Activated B cell treated with CpG ODN at 0.5 μM for 24 hours (primary cell): ENCODE measurements around the gene CDK6. TPM values are rescaled to one million over a fixed set of nuclear protein-coding genes. Genes with fewer than 3 reads are reported as not detected.

ENCODE experiments used
- ATAC-seq: fragments of 200-7000 bp; cut with Tn5 transposase; one replicate; pipeline ENCODE4 v1.10.0; 2021; ENCODE audit warnings: low read depth, mild to moderate bottlenecking, moderate library complexity
- CTCF ChIA-PET: fragments of 350-600 bp; sonication (Branson Sonifier 250); formaldehyde crosslinking; loops from one replicate; lab custom pipeline; 2021; ENCODE audit warnings: antibody characterized with exemption; lab: Charles Lee
- POLR2A ChIA-PET: fragments of 350-600 bp; sonication (Branson Sonifier 250); formaldehyde crosslinking; loops from one replicate; lab custom pipeline; 2021; ENCODE audit warnings: antibody characterized with exemption; lab: Charles Lee
- DNase-seq: peaks from one replicate; pipeline ENCODE4 v3.0.0; 2022
- H3K27ac Mint-ChIP-seq: one replicate; pipeline ENCODE4 v1.8.0; 2020; ENCODE audit warnings: mixed read lengths
- H3K27me3 Mint-ChIP-seq: one replicate; pipeline ENCODE4 v1.8.0; 2021; ENCODE audit warnings: mixed read lengths
- H3K36me3 Mint-ChIP-seq: one replicate; pipeline ENCODE4 v1.8.0; 2021; ENCODE audit warnings: low read depth, mixed read lengths
- H3K4me1 Mint-ChIP-seq: one replicate; pipeline ENCODE4 v1.8.0; 2021; ENCODE audit warnings: mixed read lengths
- H3K4me3 Mint-ChIP-seq: one replicate; pipeline ENCODE4 v1.8.0; 2020; ENCODE audit warnings: mild to moderate bottlenecking, mixed read lengths
- H3K9me3 Mint-ChIP-seq: one replicate; pipeline ENCODE4 v1.8.0; 2020; ENCODE audit warnings: mixed read lengths
- CTCF ChIP-seq: fragments of 200-600 bp; IDR thresholded peaks from one replicate; pipeline ENCODE4 v1.8.0; 2022; ENCODE audit warnings: antibody characterized with exemption, mild to moderate bottlenecking
- intact Hi-C: fragments of 100-400 bp; cut with micrococcal nuclease; formaldehyde crosslinking; loops from one replicate; pipeline ENCODE4 v1.15.1; 2024
- total RNA-seq: library from RNA; stranded (reverse); gene quantifications from 2 replicates; pipeline ENCODE4 v1.2.3, GENCODE V29; 2022

Gene CDK6
- total RNA-seq, 1 donor from 2014 or later, result 30.5 TPM

- no peak for DNase-seq
- H3K9me3 Mint-ChIP-seq, result no peaks in the 10 kb centered on the region
- H3K4me3 Mint-ChIP-seq, result no peak overlapping the region
- CTCF ChIA-PET, result no interaction called here
- no peak overlapping the region for H3K27ac Mint-ChIP-seq
- no peaks in the 10 kb centered on the region for H3K27me3 Mint-ChIP-seq
- POLR2A ChIA-PET, result no interaction called here
- H3K36me3 Mint-ChIP-seq, result peaks cover 5% of the 10 kb centered on the region
- no peak for ATAC-seq
- intact Hi-C loops, result no loop called here
- H3K4me1 Mint-ChIP-seq, result no peaks in the 10 kb centered on the region
- TF ChIP-seq CTCF, result no peak
Measured at GRCh38 chr7:92709912-92710311, 126.5 kb downstream of the CDK6 start.

GRCh38 chr7:92709150-92709549 lies 127.2 kb downstream of the CDK6 start:
- CTCF ChIA-PET, result no interaction called here
- Mint-ChIP-seq H3K9me3 (no peaks in the 10 kb centered on the region), H3K4me1 (no peaks in the 10 kb centered on the region), H3K27me3 (no peaks in the 10 kb centered on the region), H3K36me3 (peaks cover 6% of the 10 kb centered on the region), H3K27ac (no peak overlapping the region), H3K4me3 (no peak overlapping the region)
- intact Hi-C loops, result no loop called here
- ATAC-seq (no peak), DNase-seq (no peak)
- POLR2A ChIA-PET, result no interaction called here
- TF ChIP-seq CTCF, result no peak

- no peaks in the 10 kb centered on the region for H3K27me3 Mint-ChIP-seq
- ATAC-seq (no peak), DNase-seq (no peak)
- no peak overlapping the region for H3K27ac Mint-ChIP-seq
- H3K36me3 Mint-ChIP-seq, result peaks cover 6% of the 10 kb centered on the region
- POLR2A ChIA-PET, result no interaction called here
- no peaks in the 10 kb centered on the region for H3K4me1 Mint-ChIP-seq
- no peaks in the 10 kb centered on the region for H3K9me3 Mint-ChIP-seq
- H3K4me3 Mint-ChIP-seq, result no peak overlapping the region
- intact Hi-C loops, result no loop called here
- CTCF ChIA-PET, result no interaction called here
- no peak for TF ChIP-seq CTCF
Measured at GRCh38 chr7:92708111-92709042, 128.0 kb downstream of the CDK6 start.

- TF ChIP-seq CTCF, result no peak
- Mint-ChIP-seq H3K27me3 (no peaks in the 10 kb centered on the region), H3K4me3 (no peak overlapping the region), H3K9me3 (no peaks in the 10 kb centered on the region), H3K4me1 (no peaks in the 10 kb centered on the region), H3K27ac (no peak overlapping the region), H3K36me3 (peaks cover 6% of the 10 kb centered on the region)
- no peak for ATAC-seq
- ChIA-PET CTCF (no interaction called here), POLR2A (no interaction called here)
- no peak for DNase-seq
- intact Hi-C loops, result no loop called here
Measured at GRCh38 chr7:92707435-92707834, 128.9 kb downstream of the CDK6 start.

GRCh38 chr7:92706563-92706962 lies 129.8 kb downstream of the CDK6 start:
- Mint-ChIP-seq H3K4me3 (no peak overlapping the region), H3K4me1 (no peaks in the 10 kb centered on the region), H3K9me3 (no peaks in the 10 kb centered on the region), H3K27me3 (no peaks in the 10 kb centered on the region), H3K36me3 (peaks cover 6% of the 10 kb centered on the region), H3K27ac (no peak overlapping the region)
- ChIA-PET CTCF (no interaction called here), POLR2A (no interaction called here)
- no peak for TF ChIP-seq CTCF
- DNase-seq (no peak), ATAC-seq (no peak)
- intact Hi-C loops, result no loop called here
